H9 (cell line): ENCODE results near the gene WDR20. TPM values are rescaled to one million over a fixed set of nuclear protein-coding genes. Genes with fewer than 3 reads are reported as not detected.

ENCODE experiments used
- DNase-seq: peaks from one replicate; pipeline ENCODE4 v3.0.0-alpha.2; 2017
- H2AFZ ChIP-seq: one replicate; pipeline ENCODE4 v1.6.1; 2013; ENCODE audit warnings: mild to moderate bottlenecking, low read length, control low read depth, moderate library complexity
- H2AK5ac ChIP-seq: 2 replicates; pipeline ENCODE4 v1.6.1; 2013; ENCODE audit warnings: low read length, control low read depth, mixed read lengths; ENCODE audit not compliant: insufficient read length
- H2BK120ac ChIP-seq: one replicate; pipeline ENCODE4 v1.6.1; 2013; ENCODE audit warnings: low read depth, mild to moderate bottlenecking, low read length, control low read depth, inconsistent platforms; ENCODE audit not compliant: poor library complexity, severe bottlenecking
- H2BK12ac ChIP-seq: 2 replicates; pipeline ENCODE4 v1.6.1; 2013; ENCODE audit warnings: low read length, control low read depth, mixed read lengths, low read depth; ENCODE audit not compliant: insufficient read length
- H2BK15ac ChIP-seq: 2 replicates; pipeline ENCODE4 v1.6.1; 2013; ENCODE audit warnings: low read depth, low read length, control low read depth
- H2BK20ac ChIP-seq: one replicate; pipeline ENCODE4 v1.6.1; 2013; ENCODE audit warnings: low read depth, mild to moderate bottlenecking, low read length, control low read depth, inconsistent platforms; ENCODE audit not compliant: poor library complexity, severe bottlenecking
- H2BK5ac ChIP-seq: 2 replicates; pipeline ENCODE4 v1.6.1; 2013; ENCODE audit warnings: low read length, control low read depth, mixed read lengths; ENCODE audit not compliant: insufficient read length
- H3K14ac ChIP-seq: 2 replicates; pipeline ENCODE4 v1.6.1; 2013; ENCODE audit warnings: low read length, control low read depth; ENCODE audit not compliant: insufficient read depth
- H3K18ac ChIP-seq: 2 replicates; pipeline ENCODE4 v1.6.1; 2013; ENCODE audit warnings: low read depth, mild to moderate bottlenecking, mixed read lengths, low read length, control low read depth; ENCODE audit not compliant: insufficient read length
- H3K23ac ChIP-seq: 2 replicates; pipeline ENCODE4 v1.6.1; 2013; ENCODE audit warnings: low read length, control low read depth, mixed read lengths, low read depth; ENCODE audit not compliant: insufficient read length
- H3K23me2 ChIP-seq: 2 replicates; pipeline ENCODE4 v1.6.1; 2013; ENCODE audit warnings: low read depth, mild to moderate bottlenecking, mixed read lengths, low read length, control low read depth; ENCODE audit not compliant: insufficient read length, poor library complexity, severe bottlenecking
- H3K27ac ChIP-seq: 2 replicates; pipeline ENCODE4 v1.5.1; 2013; ENCODE audit warnings: low read length, control low read depth, mixed read lengths, low read depth; ENCODE audit not compliant: insufficient read length
- H3K27me3 ChIP-seq: 2 replicates; pipeline ENCODE4 v1.6.1; 2013; ENCODE audit warnings: low read length, control low read depth, inconsistent platforms; ENCODE audit not compliant: insufficient read depth
- H3K4ac ChIP-seq: 2 replicates; pipeline ENCODE4 v1.6.1; 2013; ENCODE audit warnings: low read depth, mild to moderate bottlenecking, control low read depth, inconsistent platforms, low read length, moderate library complexity
- H3K4me1 ChIP-seq: 2 replicates; pipeline ENCODE4 v1.6.1; 2013; ENCODE audit warnings: low read length, control low read depth, inconsistent platforms; ENCODE audit not compliant: insufficient read depth
- H3K4me2 ChIP-seq: 2 replicates; pipeline ENCODE4 v1.6.1; 2013; ENCODE audit warnings: low read length, control low read depth, mixed read lengths; ENCODE audit not compliant: insufficient read length, insufficient read depth
- H3K56ac ChIP-seq: 2 replicates; pipeline ENCODE4 v1.6.1; 2013; ENCODE audit warnings: low read depth, mild to moderate bottlenecking, mixed read lengths, low read length, control low read depth; ENCODE audit not compliant: insufficient read length
- H3K79me1 ChIP-seq: 2 replicates; pipeline ENCODE4 v1.6.1; 2013; ENCODE audit warnings: low read depth, mild to moderate bottlenecking, moderate library complexity, low read length, control low read depth, inconsistent platforms; ENCODE audit not compliant: insufficient read depth, poor library complexity, severe bottlenecking
- H3K79me2 ChIP-seq: 2 replicates; pipeline ENCODE4 v1.6.1; 2013; ENCODE audit warnings: low read length, control low read depth, inconsistent platforms; ENCODE audit not compliant: insufficient read depth
- H3K9ac ChIP-seq: 2 replicates; pipeline ENCODE4 v1.6.1; 2013; ENCODE audit warnings: low read length, control low read depth, mixed read lengths; ENCODE audit not compliant: insufficient read length; ENCODE audit errors: extremely low read depth
- H3K9me3 ChIP-seq: one replicate; pipeline ENCODE4 v1.6.1; 2013; ENCODE audit warnings: low read depth, low read length, inconsistent platforms; ENCODE audit not compliant: control insufficient read depth
- H3T11ph ChIP-seq: one replicate; pipeline ENCODE4 v1.6.1; 2013; ENCODE audit warnings: mild to moderate bottlenecking, low read length, control low read depth, inconsistent platforms
- H4K20me1 ChIP-seq: one replicate; pipeline ENCODE4 v1.6.1; 2013; ENCODE audit not compliant: control insufficient read depth, insufficient read length, insufficient read depth
- H4K5ac ChIP-seq: 2 replicates; pipeline ENCODE4 v1.6.1; 2013; ENCODE audit warnings: low read depth, mild to moderate bottlenecking, mixed read lengths, low read length, control low read depth; ENCODE audit not compliant: insufficient read length
- H4K8ac ChIP-seq: replicated peaks from 2 replicates; pipeline ENCODE4 v1.6.1; 2013; ENCODE audit warnings: low read length, control low read depth, mixed read lengths, low read depth; ENCODE audit not compliant: insufficient read length
- H4K91ac ChIP-seq: 2 replicates; pipeline ENCODE4 v1.6.1; 2013; ENCODE audit warnings: low read depth, mild to moderate bottlenecking, moderate library complexity, mixed read lengths, low read length, control low read depth; ENCODE audit not compliant: insufficient read length
- H3K27ac Mint-ChIP-seq, 3 experiments: 2 replicates in 2 of 3; 3 replicates in 1 of 3; pipeline ENCODE4 v1.8.0; 2020 to 2021; ENCODE audit warnings: mixed read lengths in 3 of 3, mild to moderate bottlenecking in 1 of 3, moderate library complexity in 1 of 3
- H3K27me3 Mint-ChIP-seq: 2 replicates; pipeline ENCODE4 v1.8.0; 2021; ENCODE audit warnings: low read depth, mild to moderate bottlenecking, moderate library complexity, mixed read lengths
- H3K36me3 Mint-ChIP-seq, 3 experiments: 2 replicates in 2 of 3; 3 replicates in 1 of 3; pipeline ENCODE4 v1.8.0; 2020 to 2021; ENCODE audit warnings: low read depth in 3 of 3, mixed read lengths in 3 of 3; ENCODE audit not compliant: insufficient read depth in 1 of 3
- H3K4me1 Mint-ChIP-seq, 2 experiments: 2 replicates each; pipeline ENCODE4 v1.8.0; 2020; ENCODE audit warnings: mixed read lengths in 2 of 2
- H3K4me3 Mint-ChIP-seq, 2 experiments: 2 replicates in 1 of 2; 3 replicates in 1 of 2; pipeline ENCODE4 v1.8.0; 2020 to 2021; ENCODE audit warnings: mild to moderate bottlenecking in 2 of 2, mixed read lengths in 2 of 2, moderate library complexity in 1 of 2
- H3K9me3 Mint-ChIP-seq, 2 experiments: 2 replicates in 1 of 2; 3 replicates in 1 of 2; pipeline ENCODE4 v1.8.0; 2020; ENCODE audit warnings: mild to moderate bottlenecking in 2 of 2, mixed read lengths in 2 of 2, moderate library complexity in 1 of 2
- CTCF ChIP-seq: fragments of 200-600 bp; sonication (generic); conservative IDR thresholded peaks from 3 replicates; pipeline ENCODE4 v1.8.0; 2021; ENCODE audit warnings: antibody characterized with exemption, mild to moderate bottlenecking
- WGBS: extraction: QIAGEN DNeasy Blood & Tissue Kit; methylation state at CpG from one replicate; pipeline ENCODE4 v1.1.7; 2013; ENCODE audit warnings: missing lambda C conversion rate, low lambda C conversion rate, mixed read lengths; ENCODE audit not compliant: insufficient read length; ENCODE audit errors: extremely low coverage; 5-methylcytosine and 5-hydroxymethylcytosine counted together
- total RNA-seq: library from RNA; stranded (reverse); gene quantifications from 2 replicates; pipeline ENCODE4 v1.2.1, GENCODE V29; 2021

The WDR20 gene
- total RNA-seq, 1 experiment from 2014 or later, result 31.6 TPM

- H3K27me3 Mint-ChIP-seq, result peaks cover 10% of the 10 kb centered on the region
- H3K14ac ChIP-seq, result no peak overlapping the region
- peak overlapping the region in 1 of 2 experiments; percentile 33; a peak in 2 of 5 replicates for H3K4me3 Mint-ChIP-seq
- H2BK12ac ChIP-seq, result no peak overlapping the region
- no peak for DNase-seq
- H2BK15ac ChIP-seq, result no peak overlapping the region
- H2AK5ac ChIP-seq, result no peak overlapping the region
- peaks cover 3% of the 10 kb centered on the region; the same call in 1 of the 2 replicates for H3K27me3 ChIP-seq
- no peaks in the 10 kb centered on the region for H4K20me1 ChIP-seq
- H3K79me1 ChIP-seq, result no peaks in the 10 kb centered on the region
- no peak for TF ChIP-seq CTCF
- WGBS, result no CpG with 5 or more reads among the region's 12 CpGs
- H3K36me3 Mint-ChIP-seq, result no peaks in the 10 kb centered on the region
- H3K27ac Mint-ChIP-seq, result 0 out of 7 replicates have a peak overlapping the region, but pooled peaks of 1 of the 3 experiments have one; percentile 28
- H3K9me3 Mint-ChIP-seq, result no peaks in the 10 kb centered on the region
- no peak overlapping the region for H3K27ac ChIP-seq
- no peak overlapping the region for H4K91ac ChIP-seq
- H3K23me2 ChIP-seq, result no peaks in the 10 kb centered on the region
- no peaks in the 10 kb centered on the region for H3K79me2 ChIP-seq
- no peak overlapping the region for H2BK120ac ChIP-seq
- peaks cover 5 to 7% of the 10 kb centered on the region in 2 experiments for H3K4me1 Mint-ChIP-seq
- no peak overlapping the region for H2BK20ac ChIP-seq
- no peak overlapping the region for H3K18ac ChIP-seq
- no peak overlapping the region for H2AFZ ChIP-seq
- no peak overlapping the region for H4K5ac ChIP-seq
- no peak overlapping the region for H3K56ac ChIP-seq
- no peak overlapping the region for H3K9ac ChIP-seq
- peaks cover 4% of the 10 kb centered on the region; the same call in 1 of the 2 replicates for H3K4me1 ChIP-seq
- no peak overlapping the region for H4K8ac ChIP-seq
- H3K9me3 ChIP-seq, result no peaks in the 10 kb centered on the region
- no peak overlapping the region for H3K4me2 ChIP-seq
- H3T11ph ChIP-seq, result no peak overlapping the region
- H3K23ac ChIP-seq, result no peak overlapping the region
- H2BK5ac ChIP-seq, result no peak overlapping the region
- no peak overlapping the region for H3K4ac ChIP-seq
Observed at GRCh38 chr14:102249041-102249440, 109.3 kb downstream of the WDR20 start.
